H1 (cell line): ENCODE measurements around the gene TRAF3. TPM values are rescaled to one million over a fixed set of nuclear protein-coding genes. Genes with fewer than 3 reads are reported as not detected.
A peak's percentile ranks its signal among the peaks of the same experiment; 100 is the strongest.

ENCODE experiments used
- BACH1 ChIP-seq: IDR thresholded peaks from 2 replicates; pipeline ENCODE4 v1.6.1; 2012; ENCODE audit warnings: low read length, improper control_type of control experiment
- CBX8 ChIP-seq: fragments of 300-800, 300-1000 bp; sonication (generic); IDR thresholded peaks from 2 replicates; pipeline ENCODE4 v1.7.1; 2016; ENCODE audit warnings: low read depth, low read length, borderline replicate concordance
- CREB1 ChIP-seq: IDR thresholded peaks from 2 replicates; pipeline ENCODE4 v1.6.1; 2012; ENCODE audit warnings: inconsistent platforms
- EZH2 ChIP-seq: fragments of 200-600 bp; sonication (generic); IDR thresholded peaks from 2 replicates; pipeline ENCODE4 v1.7.1; 2012; ENCODE audit warnings: low read depth, mild to moderate bottlenecking, moderate library complexity, low read length, inconsistent platforms; ENCODE audit not compliant: severe bottlenecking
- GTF2F1 ChIP-seq: IDR thresholded peaks from 2 replicates; pipeline ENCODE4 v1.6.1; 2012; ENCODE audit warnings: low read depth, low read length, improper control_type of control experiment, borderline replicate concordance
- HDAC6 ChIP-seq: IDR thresholded peaks from one replicate; pipeline ENCODE4 v1.7.1; 2012; ENCODE audit warnings: low read depth, mild to moderate bottlenecking, inconsistent platforms, low read length, moderate library complexity
- JUN ChIP-seq: IDR thresholded peaks from 2 replicates; pipeline ENCODE4 v1.6.1; 2011; ENCODE audit warnings: low read depth, mild to moderate bottlenecking, improper control_type of control experiment, low read length
- KDM1A ChIP-seq: fragments of 200-600, 300-600 bp; sonication (generic); IDR thresholded peaks from 2 replicates; pipeline ENCODE4 v1.7.1; 2016; ENCODE audit warnings: mild to moderate bottlenecking, low read length, borderline replicate concordance
- NANOG ChIP-seq: IDR thresholded peaks from 2 replicates; pipeline ENCODE4 v1.6.1; 2011; ENCODE audit warnings: low read length, low read depth, mild to moderate bottlenecking, inconsistent platforms; ENCODE audit not compliant: insufficient read depth, poor library complexity, severe bottlenecking
- POU5F1 ChIP-seq: IDR thresholded peaks from 2 replicates; pipeline ENCODE4 v1.6.1; 2011; ENCODE audit warnings: low read depth, mild to moderate bottlenecking, low read length, moderate library complexity
- polyA plus RNA-seq, 7 experiments: library from polyadenylated mRNA; depleted of rRNA in 3 of 7; stranded (reverse) in 5 of 7; unstranded in 2 of 7; fragments of >200 nt in 5 of 7; fragments of 200-250 nt in 2 of 7; gene quantifications; 1 replicate in 5 of 7; 2 replicates in 1 of 7; 4 replicates in 1 of 7; pipeline versions ENCODE4 v1.2.1 to v1.2.3, GENCODE V29; 2011 to 2013; ENCODE audit warnings: missing spikeins in 2 of 7, mixed read lengths in 2 of 7
- total RNA-seq: library from RNA; stranded (reverse); fragmentation: NEBNext Ultra II Directional; extraction: Animal tissue kit (Norgen Biotek cat#: 25700); gene quantifications from 2 replicates; pipeline ENCODE4 v1.2.1, GENCODE V29; 2021

Gene TRAF3
- total and polyA plus RNA-seq, 2 of the 8 experiments (the other 6 are each of a cell fraction or from before 2014, with no cell fraction given) = 5.8 to 12.1 TPM

DNA sequence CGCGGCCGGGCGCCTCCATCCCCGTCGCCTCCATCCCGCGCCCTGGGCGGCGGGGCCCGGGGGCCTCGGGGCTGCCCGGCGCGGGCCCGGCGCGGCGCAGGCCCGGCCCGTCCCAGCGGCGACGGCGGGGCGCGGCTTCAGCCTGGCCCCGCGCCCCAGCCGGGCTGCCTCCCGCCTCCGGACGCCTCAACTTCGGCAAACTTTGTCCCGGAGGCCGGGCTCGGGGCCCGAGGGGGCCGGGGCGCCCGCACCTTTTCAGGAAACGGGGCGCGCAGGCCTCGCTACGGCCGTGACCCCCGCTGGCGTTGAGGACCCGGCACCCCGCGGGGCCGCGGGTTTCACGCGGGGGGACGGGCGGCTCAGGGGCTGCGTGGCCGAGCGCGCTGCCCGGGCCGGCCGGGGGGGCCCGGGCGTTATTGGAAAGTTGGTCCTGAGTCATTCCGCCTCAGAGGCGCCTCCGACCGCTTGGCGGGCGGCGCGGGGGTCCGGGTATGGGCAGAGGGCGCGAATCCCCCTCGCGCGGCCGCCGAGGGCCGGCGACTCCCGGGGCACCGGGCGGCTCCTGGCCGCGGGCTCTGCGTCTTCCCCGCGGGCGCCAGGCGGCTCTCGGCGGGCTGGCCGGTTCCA is 575 bp downstream of the TRAF3 start (continued):
- TF ChIP-seq HDAC6 = no peak
- no peak for TF ChIP-seq JUN
- no peak for TF ChIP-seq NANOG
- no peak for TF ChIP-seq KDM1A
- TF ChIP-seq CREB1 = no peak
- TF ChIP-seq EZH2 = peak; percentile 24
- no peak for TF ChIP-seq GTF2F1
- no peak for TF ChIP-seq POU5F1
- TF ChIP-seq BACH1 = no peak
- no peak for TF ChIP-seq CBX8
